Calu3 (cell line): ENCODE measurements around the gene NOP9. TPM values are rescaled to one million over a fixed set of nuclear protein-coding genes. Genes with fewer than 3 reads are reported as not detected.
A peak's percentile ranks its signal among the peaks of the same experiment; 100 is the strongest.

Experiments
- BruUV-seq: library from RNA; stranded (reverse); fragments of 400-500 nt; replicated peaks from 2 replicates; lab custom pipeline; 2021; lab: Mats Ljungman, UMichigan
- CTCF ChIA-PET: fragments of 300-600 bp; sonication (Branson Sonifier 250); formaldehyde crosslinking; loops from one replicate; lab custom pipeline; 2022; ENCODE audit warnings: antibody characterized with exemption; lab: Charles Lee
- DNase-seq: peaks from one replicate; pipeline ENCODE4 v3.0.0; 2022
- H3K27ac Mint-ChIP-seq: one replicate; pipeline ENCODE4 v1.8.0; 2022; ENCODE audit warnings: mixed read lengths; ENCODE audit not compliant: unreplicated experiment
- H3K27me3 Mint-ChIP-seq: one replicate; pipeline ENCODE4 v1.8.0; 2022; ENCODE audit warnings: mixed read lengths; ENCODE audit not compliant: unreplicated experiment
- H3K36me3 Mint-ChIP-seq: one replicate; pipeline ENCODE4 v1.8.0; 2022; ENCODE audit warnings: mild to moderate bottlenecking, moderate library complexity, mixed read lengths; ENCODE audit not compliant: insufficient read depth, unreplicated experiment
- H3K4me1 Mint-ChIP-seq: one replicate; pipeline ENCODE4 v1.8.0; 2022; ENCODE audit warnings: mild to moderate bottlenecking, low read depth, mixed read lengths; ENCODE audit not compliant: unreplicated experiment
- H3K4me3 Mint-ChIP-seq: one replicate; pipeline ENCODE4 v1.8.0; 2022; ENCODE audit warnings: mild to moderate bottlenecking, low read depth, moderate library complexity, mixed read lengths; ENCODE audit not compliant: unreplicated experiment
- H3K9me3 Mint-ChIP-seq: one replicate; pipeline ENCODE4 v1.8.0; 2022; ENCODE audit warnings: low read depth, mixed read lengths; ENCODE audit not compliant: unreplicated experiment
- CTCF ChIP-seq: fragments of 200-600 bp; IDR thresholded peaks from one replicate; pipeline ENCODE4 v1.8.0; 2022; ENCODE audit warnings: antibody characterized with exemption; ENCODE audit not compliant: unreplicated experiment
- intact Hi-C: fragments of 100-400 bp; cut with micrococcal nuclease; formaldehyde crosslinking; loops from one replicate; pipeline ENCODE4 v1.10.0; 2022; ENCODE audit not compliant: unreplicated experiment
- total RNA-seq: library from RNA; stranded (reverse); gene quantifications from 2 replicates; pipeline ENCODE4 v1.2.3, GENCODE V29; 2022

The NOP9 gene
- total RNA-seq, 1 experiment from 2014 or later, result 35.9 TPM

- no peaks in the 10 kb centered on the region for H3K9me3 Mint-ChIP-seq
- intact Hi-C loops, result no loop called here
Measured at GRCh38 chr14:24272467-24272866, 27.2 kb upstream of the NOP9 start.

DNA sequence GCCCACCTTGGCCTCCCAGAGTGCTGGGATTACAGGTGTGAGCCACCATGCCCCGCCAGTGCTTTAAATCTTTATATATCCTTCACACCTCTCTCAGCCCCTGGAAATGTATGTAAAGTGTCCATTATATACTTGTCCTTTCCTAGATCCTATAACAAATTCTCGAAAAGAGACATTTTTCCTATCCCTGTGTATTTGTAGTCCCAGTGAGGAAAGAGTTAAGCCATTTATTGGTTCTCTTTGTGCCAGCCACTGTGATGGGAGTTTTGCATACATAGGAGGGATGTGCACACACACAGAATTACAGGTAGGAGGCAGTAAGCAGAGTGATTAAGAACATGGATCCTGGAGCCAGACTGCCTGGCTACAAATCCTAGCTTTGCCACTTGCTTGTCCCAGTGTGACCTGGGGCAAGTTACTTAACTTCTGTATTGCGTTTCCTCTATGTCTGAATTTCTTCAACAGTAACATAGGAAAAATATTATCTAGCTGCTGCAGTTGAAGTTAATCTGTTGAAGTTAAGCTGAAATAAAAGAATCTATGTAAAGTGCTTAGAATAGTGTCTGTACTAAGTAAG is 26.1 kb upstream of the NOP9 start:
- intact Hi-C loops, result no loop called here
- CTCF ChIA-PET, result interaction anchor here (1.7 kb wide), 1 partner anchor 24 kb away, joined by 9 read pairs; no protein-coding TSS in a partner anchor
- H3K27ac Mint-ChIP-seq, result peak overlapping the region; percentile 56
- H3K36me3 Mint-ChIP-seq, result peaks cover 26% of the 10 kb centered on the region
- no peak overlapping the region for H3K4me3 Mint-ChIP-seq
- no peak for DNase-seq
- no peak for TF ChIP-seq CTCF
- H3K4me1 Mint-ChIP-seq, result peaks cover 38% of the 10 kb centered on the region
- no TSS peak for BruUV-seq
- no peaks in the 10 kb centered on the region for H3K9me3 Mint-ChIP-seq
- H3K27me3 Mint-ChIP-seq, result no peaks in the 10 kb centered on the region

More at GRCh38 chr14:24272467-24272866, 27.2 kb upstream of the NOP9 start:
- no TSS peak for BruUV-seq
- H3K4me1 Mint-ChIP-seq, result peaks cover 32% of the 10 kb centered on the region
- TF ChIP-seq CTCF, result no peak
- no peaks in the 10 kb centered on the region for H3K27me3 Mint-ChIP-seq
- H3K36me3 Mint-ChIP-seq, result peaks cover 26% of the 10 kb centered on the region
- DNase-seq, result no peak
- CTCF ChIA-PET, result no interaction called here
- H3K4me3 Mint-ChIP-seq, result peak overlapping the region; percentile 67
- peak overlapping the region; percentile 65 for H3K27ac Mint-ChIP-seq

- peak; percentile 13 for DNase-seq
Measured at GRCh38 chr14:24274101-24274543, 25.5 kb upstream of the NOP9 start.

DNA sequence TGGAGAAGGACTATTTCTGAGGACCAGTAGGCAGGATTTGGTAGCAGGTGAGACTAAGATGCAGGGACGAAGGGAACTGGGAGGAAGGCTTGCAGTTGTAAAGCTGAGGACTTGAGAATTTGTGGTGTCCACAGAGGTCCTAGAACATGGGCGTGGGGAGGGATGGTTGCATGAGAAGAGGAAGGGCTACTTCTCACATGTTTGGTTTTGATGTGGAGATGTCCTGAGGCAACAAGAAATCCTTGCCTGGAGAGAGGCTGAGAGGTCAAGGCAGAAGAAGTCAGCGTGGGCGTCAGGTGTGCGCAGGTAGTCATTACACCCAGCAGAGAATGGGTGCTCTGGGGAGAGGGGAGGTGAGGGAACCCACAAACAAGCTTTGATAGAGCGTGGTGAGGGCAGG is 22.6 kb upstream of the NOP9 start:
- Mint-ChIP-seq H3K27ac (no peak overlapping the region), H3K4me3 (no peak overlapping the region)

More at GRCh38 chr14:24274101-24274543, 25.5 kb upstream of the NOP9 start:
- no peaks in the 10 kb centered on the region for H3K27me3 Mint-ChIP-seq
- TF ChIP-seq CTCF, result no peak
- peaks cover 44% of the 10 kb centered on the region for H3K4me1 Mint-ChIP-seq
- CTCF ChIA-PET, result interaction anchor here (1.7 kb wide), 1 partner anchor 23 kb away, joined by 9 read pairs; no protein-coding TSS in a partner anchor
- H3K9me3 Mint-ChIP-seq, result no peaks in the 10 kb centered on the region
- H3K4me3 Mint-ChIP-seq, result no peak overlapping the region
- intact Hi-C loops, result no loop called here
- peak overlapping the region; percentile 56 for H3K27ac Mint-ChIP-seq
- no TSS peak for BruUV-seq
- peaks cover 26% of the 10 kb centered on the region for H3K36me3 Mint-ChIP-seq

More for the DNA sequence above, 22.6 kb upstream of the NOP9 start:
- peaks cover 43% of the 10 kb centered on the region for H3K4me1 Mint-ChIP-seq
- H3K36me3 Mint-ChIP-seq, result peaks cover 8% of the 10 kb centered on the region
- TF ChIP-seq CTCF, result no peak
- CTCF ChIA-PET, result no interaction called here
- no peaks in the 10 kb centered on the region for H3K27me3 Mint-ChIP-seq
- H3K9me3 Mint-ChIP-seq, result no peaks in the 10 kb centered on the region
- DNase-seq, result no peak
- BruUV-seq, result no TSS peak
- intact Hi-C loops, result no loop called here
